ENCODE results near the gene HOXB9. TPM values are rescaled to one million over a fixed set of nuclear protein-coding genes. Genes with fewer than 3 reads are reported as not detected.

The HOXB9 gene
- total RNA-seq, 4 donors from 2014 or later = 0.43 to 1.0 TPM; not detected in 2

DNA sequence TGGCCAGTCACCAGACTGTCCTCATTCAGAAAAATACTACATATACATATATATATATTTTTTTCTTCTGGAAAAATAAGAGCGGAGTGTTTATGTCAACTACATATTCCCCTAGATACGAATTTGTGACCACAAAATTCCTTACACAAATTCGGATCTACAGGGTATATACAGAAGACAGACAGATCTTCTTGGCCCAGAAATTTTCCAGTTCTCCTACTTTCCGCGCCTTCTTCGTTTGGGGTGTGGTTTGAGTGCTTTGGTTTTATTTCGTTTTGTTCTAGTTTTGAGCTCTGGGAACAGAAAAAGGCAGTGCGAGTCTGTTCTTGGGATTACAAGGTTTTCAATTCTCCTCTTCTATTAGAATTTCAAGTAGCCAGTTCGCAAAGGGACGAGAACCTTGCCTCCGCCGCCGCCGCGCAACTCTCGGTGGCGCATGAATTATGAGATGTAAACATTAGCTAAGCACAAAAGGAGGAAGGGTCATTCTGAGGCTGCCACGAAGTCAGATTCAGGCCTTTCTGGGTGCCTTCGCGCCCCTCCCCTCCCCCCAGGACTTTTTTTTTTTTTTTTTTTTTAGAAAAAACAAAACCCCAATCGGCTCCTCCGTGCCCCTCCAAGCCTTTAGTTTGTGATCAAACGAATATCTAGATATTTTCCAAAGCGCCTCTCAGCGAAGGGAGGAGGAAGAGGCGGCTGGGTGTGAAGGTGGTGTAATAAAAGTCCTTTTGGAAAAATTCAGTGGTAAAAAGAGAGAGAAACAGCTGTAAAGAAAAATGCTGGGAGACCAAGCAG, 46.2 kb downstream of the HOXB9 start:
- Histone ChIP-seq H3K27ac (peak overlapping the region; percentile 73 to 87), H3K4me1 (peaks cover 0 to 7% of the 10 kb centered on the region in 2 donors), H3K27me3 (peaks cover 0 to 57% of the 10 kb centered on the region in 2 donors), H3K36me3 (no peaks in the 10 kb centered on the region), H3K4me3 (no peak overlapping the region), H3K9me3 (no peaks in the 10 kb centered on the region)
- no peak for DNase-seq
- intact Hi-C loops (cut with DNase I; ENCODE audit: low total_unique reads) = no loop called here
- no peak for TF ChIP-seq POLR2A (IDR thresholded peaks at IDR 0.05)
- no peak for TF ChIP-seq CTCF (IDR thresholded peaks at IDR 0.05)

DNA sequence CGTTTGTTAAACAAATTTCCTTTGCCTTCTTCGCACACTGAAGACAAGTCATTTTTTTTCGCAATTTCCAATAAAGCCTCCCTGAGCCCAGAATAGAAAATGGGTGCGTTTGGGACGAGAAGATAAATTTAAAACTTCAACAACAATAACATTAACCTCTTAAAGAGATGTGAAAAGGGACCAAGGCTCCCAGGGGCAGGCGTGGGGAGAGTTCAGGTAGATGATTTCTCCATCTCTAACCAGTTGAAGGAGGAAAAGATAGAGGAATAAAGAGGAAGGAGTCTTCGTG, 46.7 kb downstream of the HOXB9 start:
- H3K36me3 ChIP-seq = no peaks in the 10 kb centered on the region
- H3K27me3 ChIP-seq = peaks cover 0 to 55% of the 10 kb centered on the region in 2 donors
- no peak overlapping the region for H3K4me3 ChIP-seq
- peak overlapping the region in 1 of 2 donors; percentile 87 for H3K27ac ChIP-seq
- intact Hi-C loops (cut with DNase I; ENCODE audit: low total_unique reads) = no loop called here
- H3K9me3 ChIP-seq = no peaks in the 10 kb centered on the region
- H3K4me1 ChIP-seq = peaks cover 0 to 4% of the 10 kb centered on the region in 2 donors
- TF ChIP-seq CTCF (IDR thresholded peaks at IDR 0.05) = no peak
- no peak for TF ChIP-seq POLR2A (IDR thresholded peaks at IDR 0.05)
- DNase-seq = no peak

DNA sequence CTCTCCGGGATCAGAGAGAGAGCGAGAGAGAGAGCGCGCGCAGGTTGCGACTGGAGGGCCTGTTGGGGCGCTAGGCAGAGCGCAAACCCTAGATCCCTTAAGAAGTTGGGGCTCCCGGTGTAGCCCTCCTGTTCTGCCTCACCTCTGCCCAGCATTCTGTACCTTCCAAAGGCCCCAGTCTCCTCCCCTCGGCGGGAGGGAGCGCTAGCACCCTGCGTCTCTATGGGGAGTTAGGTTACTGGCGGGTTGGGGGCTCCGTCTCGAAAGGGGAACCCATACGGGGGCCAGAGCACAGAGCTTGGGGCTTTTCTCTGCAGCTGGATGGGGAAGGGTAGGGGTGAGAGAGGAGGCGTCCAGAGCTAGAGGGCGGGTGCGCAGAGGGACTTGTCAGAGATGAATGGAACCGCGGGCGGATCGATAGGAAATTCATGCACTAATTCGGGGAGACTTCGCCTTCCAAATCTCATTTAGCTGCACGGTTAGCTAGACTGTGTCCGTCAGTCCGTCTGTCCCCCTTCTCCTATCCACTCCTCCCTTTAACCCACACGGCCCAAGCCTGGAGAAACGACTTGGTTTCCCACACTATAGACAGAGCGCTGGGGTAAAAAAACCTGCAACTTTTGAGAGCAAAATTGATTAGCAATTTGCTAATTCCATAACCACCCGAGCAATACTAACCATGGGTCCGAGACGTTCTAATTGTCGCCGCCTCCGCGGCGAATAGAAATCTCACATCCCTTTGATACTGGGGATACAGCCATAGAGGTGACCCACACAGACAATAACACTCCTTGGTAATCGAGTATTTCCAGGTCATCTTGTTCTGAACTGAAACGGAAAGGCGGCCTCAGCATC, 47.3 kb downstream of the HOXB9 start:
- no peak for TF ChIP-seq POLR2A (IDR thresholded peaks at IDR 0.05)
- no peak for TF ChIP-seq CTCF (IDR thresholded peaks at IDR 0.05)
- H3K27ac ChIP-seq = peak overlapping the region; percentile 68 to 87
- no peaks in the 10 kb centered on the region for H3K9me3 ChIP-seq
- intact Hi-C loops (cut with DNase I; ENCODE audit: low total_unique reads) = no loop called here
- no peak for DNase-seq
- H3K4me1 ChIP-seq = peaks cover 0 to 4% of the 10 kb centered on the region in 2 donors
- H3K36me3 ChIP-seq = no peaks in the 10 kb centered on the region
- peaks cover 0 to 49% of the 10 kb centered on the region in 2 donors for H3K27me3 ChIP-seq
- H3K4me3 ChIP-seq = peak overlapping the region; percentile 29 to 39

- peak; percentile 67 to 68 for DNase-seq
- peak within 1 kb of the TSS; percentile 29 to 39 for H3K4me3 ChIP-seq
- no peaks in the 10 kb centered on the region for H3K36me3 ChIP-seq
- H3K4me1 ChIP-seq = peaks cover 0 to 4% of the 10 kb centered on the region in 2 donors
- H3K27ac ChIP-seq = peak within 1 kb of the TSS; percentile 68 to 87
- H3K27me3 ChIP-seq = peaks cover 0 to 42% of the 10 kb centered on the region in 2 donors
- H3K9me3 ChIP-seq = no peaks in the 10 kb centered on the region
- intact Hi-C loops (cut with DNase I; ENCODE audit: low total_unique reads) = no loop called here
- TF ChIP-seq POLR2A (IDR thresholded peaks at IDR 0.05) (no peak), CTCF (IDR thresholded peaks at IDR 0.05) (no peak)
Observed at GRCh38 chr17:48577946-48578615, 48.1 kb downstream of the HOXB9 start, which contains the start of gene HOXB4. Gene HOXB4 (minus strand): TSS chr17:48578350. CDS start chr17:48578319, 31 bp downstream.
